CD4-positive, alpha-beta T cell treated with Interleukin-17A for 1 hour (primary cell): ENCODE measurements around the gene FOXP1.

ENCODE experiments used
- DNase-seq: peaks from one replicate; pipeline ENCODE4 v3.0.0-alpha.2; 2020

Gene FOXP1

DNA sequence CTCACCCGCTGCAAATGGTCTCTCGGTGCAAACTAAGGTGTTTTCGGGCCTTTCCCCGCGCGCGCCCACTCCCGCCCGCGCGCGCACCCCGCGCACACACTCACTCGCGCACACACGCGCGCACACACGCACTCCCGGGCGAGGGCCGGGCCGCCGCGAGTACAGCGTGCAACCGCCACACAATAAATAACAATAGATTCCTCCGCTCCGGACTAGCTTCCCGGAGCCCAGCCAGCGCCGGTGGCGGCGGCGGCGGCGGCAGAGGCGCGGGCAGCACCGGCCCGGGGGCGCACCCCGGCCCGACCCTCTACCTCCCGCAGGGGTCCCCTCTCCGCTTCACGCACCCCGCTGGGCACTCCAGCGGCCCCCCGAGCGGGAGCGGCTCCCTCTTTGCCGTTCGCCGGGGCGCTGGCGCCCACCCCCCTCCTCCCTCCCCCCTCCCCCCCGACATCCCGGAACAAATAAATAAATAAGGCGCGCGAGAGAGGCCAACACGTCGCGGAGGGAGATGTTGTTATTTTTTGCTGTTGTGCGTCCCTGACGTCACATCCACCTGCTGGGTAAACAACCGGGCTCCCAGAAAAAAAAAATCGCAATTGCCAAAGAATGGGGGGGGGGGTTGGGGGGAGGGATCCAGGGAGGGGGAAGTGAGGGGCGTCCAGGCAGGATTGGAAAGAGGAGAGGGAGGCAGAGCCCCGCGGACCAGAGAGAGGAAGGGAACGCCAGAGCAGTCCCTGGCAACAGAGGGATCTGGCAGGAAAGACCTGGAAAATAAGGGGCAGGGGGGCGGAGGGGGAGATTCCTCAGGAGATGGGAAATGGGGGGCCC, at the start of gene FOXP1:
Gene FOXP1 (minus strand): TSS at position 163 of the 828 bp plus-strand sequence. CDS start 385,347 bp downstream, outside the sequence.
- DNase-seq: peak; percentile 81

DNA sequence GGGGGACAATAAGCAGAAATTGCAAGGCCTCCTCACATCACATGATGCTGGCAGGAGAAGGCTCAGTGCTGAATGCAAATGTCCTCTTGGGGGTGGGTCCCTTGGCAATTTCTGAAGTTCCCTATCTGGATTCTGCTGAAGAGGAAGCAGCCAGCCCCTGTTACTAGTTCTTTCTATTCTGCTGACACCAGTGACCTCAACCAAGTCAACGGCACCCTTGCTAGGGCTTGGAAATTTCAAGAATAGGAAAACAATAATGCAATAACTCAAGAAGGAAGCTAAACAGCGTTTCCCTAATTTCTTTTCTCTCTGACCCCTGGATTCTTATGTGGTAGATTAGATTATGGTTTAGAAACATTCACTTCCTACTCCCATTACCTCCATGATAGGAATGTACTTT, 46.2 kb upstream of the FOXP1 start:
- DNase-seq: no peak

GRCh38 chr3:71629289-71629688, 45.8 kb upstream of the FOXP1 start:
- DNase-seq: no peak

DNA sequence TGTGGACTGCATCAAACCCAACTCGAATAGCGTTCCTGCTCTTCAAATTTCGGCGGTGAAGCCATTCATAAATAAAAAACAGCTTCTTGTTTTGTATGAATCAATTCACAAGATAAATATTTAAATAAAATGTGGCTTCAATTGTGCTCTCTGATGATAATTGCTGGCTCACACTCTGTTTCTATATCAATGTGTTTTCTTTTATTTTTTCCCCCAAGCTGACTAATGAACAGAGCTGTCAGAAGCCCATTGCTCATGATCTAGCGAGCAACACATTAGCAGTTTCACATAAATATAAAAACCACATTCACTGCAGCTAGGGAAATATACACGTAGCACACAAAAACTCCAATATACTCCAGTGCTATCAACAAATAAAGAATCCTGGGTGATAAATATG, 45.0 kb upstream of the FOXP1 start:
- no peak for DNase-seq

DNA sequence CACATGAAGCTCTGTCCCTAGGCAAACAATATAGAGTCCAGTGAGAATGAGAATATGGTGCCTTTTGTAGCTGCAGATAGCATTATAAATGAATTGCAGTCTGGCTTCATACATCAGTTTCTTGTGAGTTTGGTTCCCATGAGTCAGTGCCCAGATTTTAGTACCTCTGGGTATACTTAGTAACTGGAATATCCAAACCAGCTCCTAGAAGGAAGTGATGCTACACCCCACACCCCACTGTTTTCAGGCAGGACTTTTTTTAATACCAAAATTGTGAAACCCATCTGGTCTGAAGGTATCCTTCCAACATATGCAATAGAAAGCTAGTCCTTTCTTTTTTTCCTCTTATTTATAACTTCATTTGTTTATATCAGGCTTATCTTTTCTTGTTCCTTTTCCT, 42.1 kb upstream of the FOXP1 start:
- no peak for DNase-seq

GRCh38 chr3:71621825-71622537, 38.5 kb upstream of the FOXP1 start:
- DNase-seq: no peak

- DNase-seq: no peak
These were observed 35.0 kb upstream of the FOXP1 start for GRCh38 chr3:71618538-71618937.

DNA sequence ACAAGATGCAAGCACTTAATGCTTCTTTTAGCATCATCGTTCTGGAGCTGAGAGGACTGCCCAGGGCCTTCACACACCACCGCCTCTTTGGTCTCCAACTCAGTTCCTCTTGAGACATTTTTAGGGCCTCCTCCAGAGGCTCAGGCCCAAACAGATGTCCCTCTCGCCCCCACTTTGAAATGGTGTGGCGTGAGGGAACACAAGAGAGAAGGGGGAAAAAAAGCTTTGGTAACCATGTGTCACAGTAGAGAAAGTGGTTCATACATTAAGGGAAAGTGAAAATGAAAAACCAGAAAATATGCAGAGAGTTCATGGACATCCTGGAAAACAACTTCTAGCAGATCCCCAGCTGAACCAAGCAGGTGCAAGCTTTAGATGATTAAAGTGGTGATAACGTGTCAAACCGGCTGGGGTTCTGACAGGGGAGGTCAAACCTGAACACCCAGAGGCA, 33.1 kb upstream of the FOXP1 start:
- no peak for DNase-seq

DNA sequence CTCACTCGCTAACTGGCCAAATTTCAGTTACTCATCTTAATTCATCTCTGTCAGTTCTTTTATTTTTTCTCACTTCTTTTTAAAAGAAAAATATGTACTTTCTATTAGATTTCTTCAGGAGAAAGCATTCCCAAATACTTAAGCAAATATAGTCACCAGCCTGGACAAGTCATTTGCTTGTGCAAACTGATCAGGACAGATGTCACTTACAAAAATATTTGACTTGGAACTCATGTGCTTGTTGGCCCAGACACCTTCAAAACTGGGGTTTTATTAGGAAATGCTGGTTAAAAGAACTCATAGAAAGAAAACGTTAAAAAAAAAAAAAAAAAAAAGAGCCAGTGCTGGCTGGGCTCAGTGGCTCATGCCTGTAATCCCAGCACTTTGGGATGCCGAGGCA, 31.3 kb upstream of the FOXP1 start:
- no peak for DNase-seq

GRCh38 chr3:71614426-71614825, 30.9 kb upstream of the FOXP1 start:
- DNase-seq: no peak

GRCh38 chr3:71611099-71611498, 27.6 kb upstream of the FOXP1 start:
- DNase-seq: no peak

DNA sequence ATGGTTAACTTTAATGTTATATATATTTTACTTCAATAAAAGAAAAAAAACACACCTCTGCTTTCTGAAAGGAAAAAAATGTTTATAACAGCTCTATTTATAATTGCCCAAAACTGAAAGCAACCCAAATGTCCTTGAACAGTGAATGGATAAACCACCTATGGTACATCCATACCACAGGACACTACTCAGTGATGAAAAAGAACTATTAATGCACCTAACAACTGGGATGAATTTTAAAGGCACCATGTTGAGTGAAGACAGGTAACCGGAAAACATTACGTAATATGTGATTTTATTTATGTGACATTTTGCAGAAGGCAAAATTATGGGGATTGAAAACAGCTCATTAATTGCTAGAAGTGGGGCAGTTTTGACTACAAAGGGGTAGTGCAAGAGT, 23.8 kb upstream of the FOXP1 start:
- DNase-seq: no peak

DNA sequence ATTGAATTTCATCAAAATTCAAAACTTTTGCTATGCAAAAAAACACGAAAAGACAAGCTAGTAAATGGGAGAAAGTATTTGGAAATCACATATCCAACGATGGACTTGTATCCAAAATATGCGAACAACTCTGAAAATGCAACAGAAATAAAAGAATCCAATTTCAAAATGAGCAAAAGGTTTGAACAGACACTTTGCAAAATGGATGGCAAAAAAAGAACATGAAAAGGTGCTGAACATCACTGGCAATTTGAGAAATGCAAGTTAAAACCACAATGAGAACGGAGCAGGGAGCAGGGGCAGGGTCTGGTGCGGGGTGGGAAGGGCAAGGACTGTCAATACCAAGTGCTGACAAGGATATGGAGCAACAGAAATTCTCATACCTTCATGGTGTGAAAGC, 23.1 kb upstream of the FOXP1 start:
- DNase-seq: no peak

GRCh38 chr3:71602256-71602655, 18.7 kb upstream of the FOXP1 start:
- DNase-seq: no peak

- DNase-seq: no peak
These were observed 18.3 kb upstream of the FOXP1 start for GRCh38 chr3:71601811-71602210.

GRCh38 chr3:71600646-71601288, 17.2 kb upstream of the FOXP1 start:
- no peak for DNase-seq

DNA sequence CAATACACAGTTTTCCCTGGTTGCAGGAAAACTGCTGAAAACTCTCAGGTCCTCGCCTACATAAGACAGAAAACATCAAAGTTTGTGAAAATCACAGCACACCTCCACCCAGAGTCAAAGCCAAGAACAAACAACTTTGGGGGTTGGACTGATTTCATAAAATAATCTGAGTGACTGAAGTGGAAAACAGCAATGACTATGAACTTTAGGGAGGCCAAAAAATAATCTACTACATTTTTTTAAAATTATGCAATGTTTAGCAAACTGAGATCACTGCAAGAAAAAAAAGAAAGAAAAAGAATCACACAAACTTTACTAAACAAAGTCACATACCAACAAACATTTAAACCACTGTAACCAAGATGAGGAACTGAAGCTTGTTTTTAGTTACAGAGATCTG, 15.9 kb upstream of the FOXP1 start:
- no peak for DNase-seq

GRCh38 chr3:71598292-71598691, 14.8 kb upstream of the FOXP1 start:
- no peak for DNase-seq

GRCh38 chr3:71597286-71597685, 13.8 kb upstream of the FOXP1 start:
- no peak for DNase-seq

GRCh38 chr3:71593106-71593505, 9.6 kb upstream of the FOXP1 start:
- DNase-seq: no peak

DNA sequence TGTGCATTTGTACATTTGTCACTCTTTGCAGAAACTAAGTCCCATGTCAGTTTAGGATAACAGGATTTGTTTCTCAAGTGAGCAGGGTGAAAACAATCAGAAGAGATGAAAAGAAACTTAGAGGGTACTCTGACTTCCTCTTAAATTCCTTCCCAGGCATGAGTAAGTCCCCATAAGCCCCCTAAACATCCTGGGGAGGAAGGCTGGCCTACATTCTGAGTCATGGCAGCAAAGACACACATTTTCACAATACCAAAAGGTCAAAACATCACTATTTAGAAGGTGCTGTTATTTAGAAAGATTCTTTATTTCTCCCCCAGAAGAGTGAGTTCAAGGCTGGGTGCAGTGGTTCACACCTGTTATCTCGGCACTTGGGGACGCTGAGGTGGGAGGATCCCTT, 7.6 kb upstream of the FOXP1 start:
- DNase-seq: no peak

GRCh38 chr3:71589132-71589531, 5.6 kb upstream of the FOXP1 start:
- DNase-seq: no peak

DNA sequence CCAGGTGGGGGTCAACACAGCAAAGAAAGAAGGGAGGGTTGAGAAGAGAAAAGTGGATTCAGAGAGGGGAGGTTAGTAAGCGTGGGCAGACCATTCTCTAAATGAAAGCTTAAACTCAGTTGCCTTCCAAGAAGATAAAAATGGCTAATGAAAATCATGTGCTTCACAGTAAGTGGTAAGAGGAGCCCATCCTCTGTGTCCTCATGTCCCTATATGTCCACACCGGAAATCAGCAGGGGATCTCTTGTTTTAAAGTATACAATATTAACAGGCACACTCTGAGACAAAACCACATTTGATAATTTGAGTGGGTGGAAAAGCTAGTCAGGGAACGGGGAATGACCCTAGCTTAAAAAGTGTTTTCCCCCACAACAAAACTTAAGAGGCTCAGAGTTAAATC, 4.4 kb upstream of the FOXP1 start:
- no peak for DNase-seq

GRCh38 chr3:71586810-71587242, 3.3 kb upstream of the FOXP1 start:
- no peak for DNase-seq
